Measurements from ENCODE around the gene FBN3.

- TF ChIP-seq POLR2A (IDR thresholded peaks at IDR 0.05), result no peak
- TF ChIP-seq, protein P1, sequence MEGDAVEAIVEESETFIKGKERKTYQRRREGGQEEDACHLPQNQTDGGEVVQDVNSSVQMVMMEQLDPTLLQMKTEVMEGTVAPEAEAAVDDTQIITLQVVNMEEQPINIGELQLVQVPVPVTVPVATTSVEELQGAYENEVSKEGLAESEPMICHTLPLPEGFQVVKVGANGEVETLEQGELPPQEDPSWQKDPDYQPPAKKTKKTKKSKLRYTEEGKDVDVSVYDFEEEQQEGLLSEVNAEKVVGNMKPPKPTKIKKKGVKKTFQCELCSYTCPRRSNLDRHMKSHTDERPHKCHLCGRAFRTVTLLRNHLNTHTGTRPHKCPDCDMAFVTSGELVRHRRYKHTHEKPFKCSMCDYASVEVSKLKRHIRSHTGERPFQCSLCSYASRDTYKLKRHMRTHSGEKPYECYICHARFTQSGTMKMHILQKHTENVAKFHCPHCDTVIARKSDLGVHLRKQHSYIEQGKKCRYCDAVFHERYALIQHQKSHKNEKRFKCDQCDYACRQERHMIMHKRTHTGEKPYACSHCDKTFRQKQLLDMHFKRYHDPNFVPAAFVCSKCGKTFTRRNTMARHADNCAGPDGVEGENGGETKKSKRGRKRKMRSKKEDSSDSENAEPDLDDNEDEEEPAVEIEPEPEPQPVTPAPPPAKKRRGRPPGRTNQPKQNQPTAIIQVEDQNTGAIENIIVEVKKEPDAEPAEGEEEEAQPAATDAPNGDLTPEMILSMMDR (IDR thresholded peaks at IDR 0.05), result no peak
These were observed 96.9 kb downstream of the FBN3 start, which contains the start of gene CCL25 for GRCh38 chr19:8052464-8052859.

All from heart left ventricle (tissue), 13 donors.